PC-3 (cell line): Measurements from ENCODE around the gene CFAP54. TPM values are rescaled to one million over a fixed set of nuclear protein-coding genes. Genes with fewer than 3 reads are reported as not detected.
A peak's percentile ranks its signal among the peaks of the same experiment; 100 is the strongest.

Source experiments
- ATAC-seq: fragments of 200-7000 bp; cut with Tn5 transposase; 2 replicates; pipeline ENCODE4 v1.9.1; 2020; ENCODE audit warnings: mild to moderate bottlenecking, moderate library complexity
- BruUV-seq: library from RNA; stranded (reverse); fragments of 400-500 nt; replicated peaks from 2 replicates; lab custom pipeline; 2021; lab: Mats Ljungman, UMichigan
- CTCF ChIA-PET: fragments of 300-600 bp; sonication (Branson Sonifier 250); formaldehyde crosslinking; loops from one replicate; lab custom pipeline; 2022; ENCODE audit warnings: antibody characterized with exemption; lab: Charles Lee
- POLR2A ChIA-PET: fragments of 300-600 bp; sonication (Branson Sonifier 250); formaldehyde crosslinking; loops from one replicate; lab custom pipeline; 2022; ENCODE audit warnings: antibody characterized with exemption; ENCODE audit not compliant: unreplicated experiment; lab: Charles Lee
- DNase-seq: peaks from one replicate; pipeline ENCODE4 v3.0.0-alpha.2; 2015
- H2AFZ ChIP-seq: fragments of 300-600 bp; sonication (generic); 2 replicates; pipeline ENCODE4 v1.6.0; 2016; ENCODE audit warnings: antibody characterized with exemption, low read length
- H3F3A ChIP-seq: fragments of 300-600 bp; sonication (generic); one replicate; pipeline ENCODE4 v1.6.0; 2017; ENCODE audit warnings: antibody characterized with exemption, low read length, control low read depth, mild to moderate bottlenecking; ENCODE audit not compliant: unreplicated experiment
- H3K27ac ChIP-seq: fragments of 300-600 bp; sonication (generic); 2 replicates; pipeline ENCODE4 v1.5.1; 2016; ENCODE audit warnings: mild to moderate bottlenecking, low read length
- H3K27me3 ChIP-seq: fragments of 300-600 bp; sonication (generic); 2 replicates; pipeline ENCODE4 v1.6.1; 2016; ENCODE audit warnings: low read length, mixed read lengths
- H3K36me3 ChIP-seq: fragments of 300-600 bp; sonication (generic); 2 replicates; pipeline ENCODE4 v1.6.1; 2016; ENCODE audit warnings: low read depth, mixed run types, low read length, mixed read lengths
- H3K4me1 ChIP-seq: fragments of 300-600 bp; sonication (generic); 2 replicates; pipeline ENCODE4 v1.5.1; 2016; ENCODE audit warnings: low read length; ENCODE audit not compliant: insufficient read depth
- H3K4me2 ChIP-seq: fragments of 300-600 bp; sonication (generic); 2 replicates; pipeline ENCODE4 v1.6.0; 2016; ENCODE audit warnings: low read length
- H3K4me3 ChIP-seq: fragments of 300-600 bp; sonication (generic); 2 replicates; pipeline ENCODE4 v1.5.1; 2016; ENCODE audit warnings: mild to moderate bottlenecking, low read length, mixed read lengths
- H3K79me2 ChIP-seq: fragments of 300-600 bp; sonication (generic); 2 replicates; pipeline ENCODE4 v1.6.1; 2017; ENCODE audit warnings: low read length, mixed read lengths
- H3K9ac ChIP-seq: fragments of 300-600 bp; sonication (generic); 2 replicates; pipeline ENCODE4 v1.6.0; 2016; ENCODE audit warnings: mild to moderate bottlenecking, low read length
- H3K9me2 ChIP-seq: fragments of 300-600 bp; sonication (generic); replicated peaks from 2 replicates; pipeline ENCODE4 v1.6.1; 2016; ENCODE audit warnings: mixed run types, low read length, mixed read lengths
- H3K9me3 ChIP-seq: fragments of 300-600 bp; sonication (generic); 2 replicates; pipeline ENCODE4 v1.6.1; 2016; ENCODE audit warnings: low read length, mixed read lengths
- H4K20me1 ChIP-seq: fragments of 300-600 bp; sonication (generic); 2 replicates; pipeline ENCODE4 v1.6.1; 2016; ENCODE audit warnings: low read length, mixed read lengths
- EZH2 ChIP-seq: fragments of 300-600 bp; sonication (generic); IDR thresholded peaks from one replicate; pipeline ENCODE4 v1.6.1; 2017; ENCODE audit warnings: antibody characterized with exemption, mild to moderate bottlenecking, low read length; ENCODE audit not compliant: unreplicated experiment
- EZH2phosphoT487 ChIP-seq: fragments of 300-600 bp; sonication (generic); IDR thresholded peaks from 2 replicates; pipeline ENCODE4 v1.6.1; 2018; ENCODE audit warnings: mild to moderate bottlenecking, antibody characterized with exemption, low read length, borderline replicate concordance
- intact Hi-C: fragments of 100-400 bp; cut with micrococcal nuclease; formaldehyde crosslinking; loops from 2 replicates; pipeline ENCODE4 v1.9.0; 2023
- total RNA-seq: library from RNA; depleted of rRNA; stranded (reverse); fragments of >200 nt; gene quantifications from 2 replicates; pipeline ENCODE4 v1.2.3, GENCODE V29; 2014
- TF ChIP-seq, protein P1 (sequence below): fragments of 300-600 bp; sonication (generic); conservative IDR thresholded peaks from 2 replicates; pipeline ENCODE4 v1.5.1; 2017; ENCODE audit warnings: antibody characterized with exemption, low read depth, mild to moderate bottlenecking, low read length

Gene CFAP54
- total RNA-seq, 1 experiment from 2014 or later = 0.77 TPM

DNA sequence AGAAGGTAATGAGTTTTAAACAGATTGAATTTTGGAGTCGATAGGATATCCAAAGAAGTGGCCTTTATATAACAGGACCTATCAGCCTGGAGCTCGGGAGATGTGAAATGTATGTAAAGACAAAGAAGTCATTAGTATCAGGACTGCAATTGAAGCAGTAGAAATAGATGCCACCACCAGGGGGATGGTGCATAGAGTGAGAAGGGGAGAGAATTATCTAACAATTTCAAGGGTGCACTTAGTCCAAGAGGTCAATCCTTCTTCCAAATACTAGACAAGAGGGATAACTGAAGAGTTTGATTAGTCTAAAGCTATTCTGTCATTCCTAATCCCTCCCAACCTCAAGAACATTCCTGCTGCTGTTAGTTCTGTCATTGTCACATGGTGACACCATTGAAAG lies 127.8 kb downstream of the CFAP54 start:
- BruUV-seq = no TSS peak
- TF ChIP-seq, protein P1, sequence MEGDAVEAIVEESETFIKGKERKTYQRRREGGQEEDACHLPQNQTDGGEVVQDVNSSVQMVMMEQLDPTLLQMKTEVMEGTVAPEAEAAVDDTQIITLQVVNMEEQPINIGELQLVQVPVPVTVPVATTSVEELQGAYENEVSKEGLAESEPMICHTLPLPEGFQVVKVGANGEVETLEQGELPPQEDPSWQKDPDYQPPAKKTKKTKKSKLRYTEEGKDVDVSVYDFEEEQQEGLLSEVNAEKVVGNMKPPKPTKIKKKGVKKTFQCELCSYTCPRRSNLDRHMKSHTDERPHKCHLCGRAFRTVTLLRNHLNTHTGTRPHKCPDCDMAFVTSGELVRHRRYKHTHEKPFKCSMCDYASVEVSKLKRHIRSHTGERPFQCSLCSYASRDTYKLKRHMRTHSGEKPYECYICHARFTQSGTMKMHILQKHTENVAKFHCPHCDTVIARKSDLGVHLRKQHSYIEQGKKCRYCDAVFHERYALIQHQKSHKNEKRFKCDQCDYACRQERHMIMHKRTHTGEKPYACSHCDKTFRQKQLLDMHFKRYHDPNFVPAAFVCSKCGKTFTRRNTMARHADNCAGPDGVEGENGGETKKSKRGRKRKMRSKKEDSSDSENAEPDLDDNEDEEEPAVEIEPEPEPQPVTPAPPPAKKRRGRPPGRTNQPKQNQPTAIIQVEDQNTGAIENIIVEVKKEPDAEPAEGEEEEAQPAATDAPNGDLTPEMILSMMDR = peak; percentile 47; the same call in 1 of the 2 replicates
- no peak for TF ChIP-seq EZH2phosphoT487
- TF ChIP-seq EZH2 = no peak
- Histone ChIP-seq H3K79me2 (no peaks in the 10 kb centered on the region), H3K4me2 (no peak overlapping the region), H3K27me3 (no peaks in the 10 kb centered on the region), H3K36me3 (no peaks in the 10 kb centered on the region), H2AFZ (no peak overlapping the region), H3K9me2 (no peaks in the 10 kb centered on the region), H3K9ac (no peak overlapping the region), H3F3A (no peaks in the 10 kb centered on the region), H3K4me1 (no peaks in the 10 kb centered on the region), H3K27ac (no peak overlapping the region), H3K4me3 (no peak overlapping the region), H4K20me1 (no peaks in the 10 kb centered on the region), H3K9me3 (no peaks in the 10 kb centered on the region)
- intact Hi-C loops = no loop called here
- CTCF ChIA-PET = no interaction called here
- DNase-seq (peak; percentile 25), ATAC-seq (no peak)
- POLR2A ChIA-PET = no interaction called here

GRCh38 chr12:96623155-96623554 lies 133.8 kb downstream of the CFAP54 start:
- no peak overlapping the region for H2AFZ ChIP-seq
- no peaks in the 10 kb centered on the region for H3K36me3 ChIP-seq
- intact Hi-C loops = no loop called here
- H3K27me3 ChIP-seq = peaks cover 3% of the 10 kb centered on the region; the same call in 1 of the 2 replicates
- TF ChIP-seq EZH2 = no peak
- TF ChIP-seq, protein P1 = no peak
- no peak for TF ChIP-seq EZH2phosphoT487
- no peaks in the 10 kb centered on the region for H4K20me1 ChIP-seq
- H3K4me3 ChIP-seq = no peak overlapping the region
- no peak overlapping the region for H3K27ac ChIP-seq
- no peaks in the 10 kb centered on the region for H3K9me2 ChIP-seq
- no peaks in the 10 kb centered on the region for H3F3A ChIP-seq
- no TSS peak for BruUV-seq
- ATAC-seq (no peak), DNase-seq (no peak)
- POLR2A ChIA-PET = no interaction called here
- H3K9ac ChIP-seq = no peak overlapping the region
- no peaks in the 10 kb centered on the region for H3K4me1 ChIP-seq
- H3K4me2 ChIP-seq = no peak overlapping the region
- H3K79me2 ChIP-seq = no peaks in the 10 kb centered on the region
- H3K9me3 ChIP-seq = no peaks in the 10 kb centered on the region
- CTCF ChIA-PET = no interaction called here

DNA sequence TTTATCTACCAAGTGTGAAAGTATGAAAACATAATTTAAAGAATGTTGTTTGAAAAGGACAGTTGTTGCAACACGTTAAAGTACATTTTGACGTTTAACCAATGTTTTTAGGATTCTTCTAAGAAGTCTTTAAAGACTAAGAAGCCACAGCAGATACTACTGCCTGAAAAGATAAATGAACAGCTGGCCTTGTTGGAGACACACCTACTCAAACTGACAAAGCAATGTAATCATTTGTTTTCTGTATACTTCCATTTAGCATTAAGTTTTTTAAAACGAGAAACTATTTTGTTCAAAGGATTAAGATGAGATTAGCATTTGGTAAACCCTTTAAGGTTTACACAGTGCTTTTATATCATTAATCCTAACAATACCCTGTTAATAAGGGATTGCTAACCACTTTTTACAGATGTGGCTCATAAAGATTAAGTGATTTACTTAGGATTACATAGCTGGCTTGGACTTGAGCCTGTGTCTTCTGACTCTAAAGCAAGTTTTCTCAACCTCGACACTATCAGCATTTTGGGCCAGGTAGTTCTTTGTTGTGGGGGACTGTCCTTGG lies 134.4 kb downstream of the CFAP54 start:
- peaks cover 9% of the 10 kb centered on the region for H3K27me3 ChIP-seq
- no peak for DNase-seq
- H3K79me2 ChIP-seq = no peaks in the 10 kb centered on the region
- H3K27ac ChIP-seq = no peak overlapping the region
- H3K36me3 ChIP-seq = no peaks in the 10 kb centered on the region
- no peaks in the 10 kb centered on the region for H4K20me1 ChIP-seq
- no peak for TF ChIP-seq EZH2phosphoT487
- TF ChIP-seq, protein P1 = no peak
- no peak for TF ChIP-seq EZH2
- intact Hi-C loops = no loop called here
- H3K9me2 ChIP-seq = no peaks in the 10 kb centered on the region
- BruUV-seq = no TSS peak
- no peaks in the 10 kb centered on the region for H3K4me1 ChIP-seq
- H2AFZ ChIP-seq = no peak overlapping the region
- H3K4me2 ChIP-seq = no peak overlapping the region
- peak; percentile 53 for ATAC-seq
- H3K9me3 ChIP-seq = no peaks in the 10 kb centered on the region
- no peak overlapping the region for H3K9ac ChIP-seq
- H3K4me3 ChIP-seq = no peak overlapping the region
- no peaks in the 10 kb centered on the region for H3F3A ChIP-seq
- ChIA-PET CTCF (no interaction called here), POLR2A (interaction anchor here (0.7 kb wide), 1 partner anchor 34 kb away, joined by 3 read pairs; no protein-coding TSS in a partner anchor)
